ENCODE measurements around the gene IRF8.

- TF ChIP-seq CTCF (IDR thresholded peaks at IDR 0.05): no peak
- TF ChIP-seq POLR2A (IDR thresholded peaks at IDR 0.05): no peak
These were observed 16.3 kb downstream of the IRF8 start for GRCh38 chr16:85915125-85915845.

Data from sigmoid colon (tissue), 3 donors.